Central memory CD8-positive, alpha-beta T cell (primary cell): ENCODE results near the gene IRAK1.
A peak's percentile ranks its signal among the peaks of the same experiment; 100 is the strongest.

Experiments used
- ATAC-seq: fragments of 150-1000 bp; cut with Tn5 transposase; replicated peaks from 2 replicates; pipeline ENCODE4 v1.10.0; 2022; ENCODE audit warnings: mild to moderate bottlenecking, moderate FRiP score, moderate number of reproducible peaks; ENCODE audit not compliant: poor library complexity, severe bottlenecking; ENCODE audit errors: extremely low read depth
- DNase-seq, 2 donors: peaks; one replicate each; pipeline ENCODE4 v3.0.0; 2021; ENCODE audit warnings: low spot score in 2 of 2
- H3K27ac Mint-ChIP-seq: one replicate; pipeline ENCODE4 v1.8.0; 2022; ENCODE audit warnings: low read depth, mild to moderate bottlenecking, moderate library complexity, mixed read lengths
- H3K27me3 Mint-ChIP-seq: one replicate; pipeline ENCODE4 v1.8.0; 2022; ENCODE audit warnings: mixed read lengths
- H3K36me3 Mint-ChIP-seq: one replicate; pipeline ENCODE4 v1.8.0; 2022; ENCODE audit warnings: mild to moderate bottlenecking, moderate library complexity, mixed read lengths; ENCODE audit not compliant: insufficient read depth
- H3K4me1 Mint-ChIP-seq: one replicate; pipeline ENCODE4 v1.8.0; 2022; ENCODE audit warnings: mixed read lengths
- H3K4me3 Mint-ChIP-seq: one replicate; pipeline ENCODE4 v1.8.0; 2022; ENCODE audit warnings: mild to moderate bottlenecking, moderate library complexity, mixed read lengths
- H3K9me3 Mint-ChIP-seq: one replicate; pipeline ENCODE4 v1.8.0; 2022; ENCODE audit warnings: mixed read lengths

The IRAK1 gene

GRCh38 chrX:154013614-154014360, 5.9 kb downstream of the IRAK1 start:
- H3K27me3 Mint-ChIP-seq: no peaks in the 10 kb centered on the region
- H3K4me1 Mint-ChIP-seq: peaks cover 8% of the 10 kb centered on the region
- H3K27ac Mint-ChIP-seq: no peak overlapping the region
- ATAC-seq (peak; percentile 65), DNase-seq (no peak)
- H3K9me3 Mint-ChIP-seq: no peaks in the 10 kb centered on the region
- H3K4me3 Mint-ChIP-seq: no peak overlapping the region
- peaks cover 31% of the 10 kb centered on the region for H3K36me3 Mint-ChIP-seq

- Mint-ChIP-seq H3K4me3 (no peak overlapping the region), H3K27ac (no peak overlapping the region), H3K4me1 (peaks cover 5% of the 10 kb centered on the region), H3K36me3 (peaks cover 27% of the 10 kb centered on the region), H3K9me3 (no peaks in the 10 kb centered on the region), H3K27me3 (no peaks in the 10 kb centered on the region)
- no peak for ATAC-seq
- no peak for DNase-seq
Measured at GRCh38 chrX:154013001-154013421, 6.7 kb downstream of the IRAK1 start.

DNA sequence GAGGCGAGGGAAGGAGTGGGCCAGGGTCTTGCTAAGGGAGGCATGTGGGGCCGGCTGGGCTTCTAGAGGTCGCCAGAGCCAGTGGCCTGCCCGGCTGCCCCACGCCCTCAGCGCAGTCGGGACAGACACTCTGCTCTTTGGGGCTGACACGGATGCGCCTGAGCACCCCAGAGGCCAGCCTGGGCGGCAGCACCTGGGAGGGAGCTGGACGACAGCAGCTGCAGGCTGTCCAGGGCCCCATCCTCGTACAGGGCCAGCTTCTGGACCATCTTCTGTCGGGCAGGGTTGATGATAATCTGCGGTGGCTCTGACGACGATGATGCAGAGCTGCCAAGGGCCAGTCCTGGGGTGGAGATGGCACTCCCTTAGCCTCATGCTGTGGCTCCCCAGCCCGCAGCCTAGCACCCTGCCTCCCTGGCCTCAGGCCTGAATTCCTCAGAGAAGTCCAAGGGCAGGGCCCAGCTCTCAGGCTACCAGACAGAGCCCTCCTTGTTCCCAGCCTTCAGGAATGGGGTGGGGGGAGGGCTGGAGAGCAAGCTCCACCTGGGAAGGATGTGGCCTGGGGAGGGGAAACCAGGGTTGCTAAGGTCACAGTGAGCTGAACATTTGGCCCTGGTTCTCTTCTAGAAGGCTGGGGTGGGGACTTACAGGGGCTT, 7.2 kb downstream of the IRAK1 start:
- peaks cover 11% of the 10 kb centered on the region for H3K4me1 Mint-ChIP-seq
- H3K9me3 Mint-ChIP-seq: no peaks in the 10 kb centered on the region
- no peak for ATAC-seq
- DNase-seq: no peak
- no peaks in the 10 kb centered on the region for H3K27me3 Mint-ChIP-seq
- no peak overlapping the region for H3K27ac Mint-ChIP-seq
- H3K36me3 Mint-ChIP-seq: peaks cover 30% of the 10 kb centered on the region
- no peak overlapping the region for H3K4me3 Mint-ChIP-seq

DNA sequence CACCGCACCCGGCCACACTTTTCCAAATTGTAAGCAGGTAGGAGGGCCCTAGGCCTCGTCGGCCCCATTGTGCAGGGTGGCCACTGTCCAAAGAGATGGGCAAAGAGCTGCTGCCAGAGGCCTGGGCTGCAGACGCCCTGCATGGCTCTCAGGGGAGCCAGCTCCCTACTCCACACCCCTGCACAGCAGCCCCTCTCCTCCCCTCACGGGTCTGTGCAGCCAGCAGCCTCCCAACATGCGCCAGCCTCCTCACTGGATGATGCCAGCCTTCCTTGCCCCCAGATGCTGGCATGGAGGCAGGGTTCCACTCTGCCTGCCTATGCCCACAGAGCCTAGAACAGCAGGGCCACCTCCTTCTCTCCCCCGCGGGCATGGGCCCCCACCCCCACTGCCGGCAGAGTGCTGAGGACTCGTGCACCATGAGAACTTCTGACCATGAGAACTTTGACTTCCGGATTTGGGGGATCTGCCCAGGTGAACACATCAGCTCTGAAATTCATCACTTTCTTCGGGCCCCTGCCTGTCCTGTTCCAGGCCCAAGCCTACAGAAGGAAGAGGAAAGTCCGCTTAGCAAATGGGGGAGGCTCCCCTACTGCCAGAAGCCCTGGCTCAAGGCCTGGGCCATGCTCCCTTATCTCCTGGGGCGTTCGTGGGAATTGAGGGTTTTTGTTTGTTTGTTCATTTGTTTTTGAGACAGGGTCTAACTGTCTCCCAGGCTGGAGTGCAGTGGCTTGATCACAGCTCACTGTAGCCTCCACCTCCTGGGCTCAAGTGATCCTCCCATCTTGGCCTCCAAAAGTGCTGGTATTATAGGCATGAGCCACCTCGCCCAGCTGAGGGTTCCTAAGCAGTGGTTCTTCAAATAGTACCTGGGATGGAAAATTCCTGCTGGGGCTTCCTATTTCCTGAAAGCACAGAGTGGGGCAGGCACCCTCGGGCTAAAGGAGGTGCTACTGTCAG, 8.0 kb downstream of the IRAK1 start:
- Mint-ChIP-seq H3K4me3 (no peak overlapping the region), H3K9me3 (no peaks in the 10 kb centered on the region), H3K27ac (peak overlapping the region; percentile 38), H3K4me1 (peaks cover 11% of the 10 kb centered on the region), H3K36me3 (peaks cover 27% of the 10 kb centered on the region), H3K27me3 (no peaks in the 10 kb centered on the region)
- ATAC-seq: no peak
- no peak for DNase-seq

GRCh38 chrX:154010330-154011087, 9.2 kb downstream of the IRAK1 start:
- Mint-ChIP-seq H3K9me3 (no peaks in the 10 kb centered on the region), H3K36me3 (peaks cover 21% of the 10 kb centered on the region), H3K27me3 (no peaks in the 10 kb centered on the region), H3K4me1 (peaks cover 6% of the 10 kb centered on the region), H3K27ac (no peak overlapping the region), H3K4me3 (no peak overlapping the region)
- ATAC-seq: no peak
- DNase-seq: no peak

- H3K27ac Mint-ChIP-seq: peak overlapping the region; percentile 84
- DNase-seq: no peak
- no peaks in the 10 kb centered on the region for H3K9me3 Mint-ChIP-seq
- ATAC-seq: no peak
- H3K27me3 Mint-ChIP-seq: no peaks in the 10 kb centered on the region
- no peak overlapping the region for H3K4me3 Mint-ChIP-seq
- peaks cover 12% of the 10 kb centered on the region for H3K36me3 Mint-ChIP-seq
- H3K4me1 Mint-ChIP-seq: peaks cover 10% of the 10 kb centered on the region
Measured at GRCh38 chrX:154008521-154008920, 11.2 kb downstream of the IRAK1 start.

- Mint-ChIP-seq H3K27me3 (no peaks in the 10 kb centered on the region), H3K4me1 (peaks cover 24% of the 10 kb centered on the region), H3K4me3 (no peak overlapping the region), H3K27ac (no peak overlapping the region), H3K36me3 (peaks cover 11% of the 10 kb centered on the region), H3K9me3 (no peaks in the 10 kb centered on the region)
- ATAC-seq (no peak), DNase-seq (no peak)
Measured at GRCh38 chrX:154006947-154007346, 12.8 kb downstream of the IRAK1 start.

DNA sequence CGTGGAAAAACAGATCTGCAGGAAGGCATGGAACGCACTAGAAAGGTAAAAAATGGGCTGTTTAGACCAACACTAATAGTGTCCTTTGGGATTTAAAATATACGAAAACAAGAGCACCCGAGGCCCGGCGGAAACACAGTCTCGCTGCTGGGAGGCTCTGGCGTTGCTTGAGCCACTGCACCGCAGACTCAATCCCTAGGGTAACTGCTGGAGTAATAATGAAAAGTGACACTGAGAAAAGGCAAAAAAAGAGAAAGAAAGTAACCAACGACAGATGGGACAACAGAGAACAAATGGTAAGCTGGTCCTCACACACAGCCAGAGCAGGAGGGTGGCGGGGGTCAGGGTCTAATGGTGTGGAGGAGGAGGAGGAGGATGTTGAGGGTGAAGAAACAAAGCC, 15.4 kb downstream of the IRAK1 start:
- DNase-seq: no peak
- Mint-ChIP-seq H3K4me1 (peaks cover 28% of the 10 kb centered on the region), H3K27me3 (no peaks in the 10 kb centered on the region), H3K4me3 (no peak overlapping the region), H3K36me3 (peaks cover 8% of the 10 kb centered on the region), H3K9me3 (no peaks in the 10 kb centered on the region), H3K27ac (no peak overlapping the region)
- ATAC-seq: no peak

DNA sequence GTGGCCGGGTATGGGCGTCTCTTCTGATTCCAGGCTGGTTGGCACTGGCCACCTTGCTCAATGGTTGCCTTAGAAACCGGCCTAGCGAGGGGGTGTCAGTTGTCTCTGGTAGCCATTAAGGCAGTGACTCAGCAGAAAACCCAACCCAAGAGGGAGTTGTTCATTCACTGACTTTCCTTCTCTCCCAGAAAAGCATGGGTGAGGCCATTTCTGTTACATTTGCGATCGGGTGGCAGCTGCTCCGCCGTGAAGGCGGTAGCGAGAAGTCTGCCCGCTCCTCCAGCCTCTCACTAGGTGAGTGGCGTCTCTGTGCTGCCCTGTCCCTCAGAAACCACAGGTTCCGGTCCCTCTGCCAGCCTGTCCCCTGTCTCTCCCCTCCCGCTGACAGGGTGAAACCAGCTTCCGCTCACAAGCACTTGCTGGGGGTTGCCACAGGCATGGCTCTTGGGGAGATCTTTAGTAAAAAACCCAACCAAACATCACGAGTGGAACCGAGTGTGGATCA, 17.4 kb downstream of the IRAK1 start:
- DNase-seq (peak in 1 of 2 donors; percentile 38), ATAC-seq (peak; percentile 89)
- H3K9me3 Mint-ChIP-seq: no peaks in the 10 kb centered on the region
- H3K27ac Mint-ChIP-seq: peak overlapping the region; percentile 78
- H3K36me3 Mint-ChIP-seq: peaks cover 1% of the 10 kb centered on the region
- H3K4me3 Mint-ChIP-seq: peak overlapping the region; percentile 74
- peaks cover 22% of the 10 kb centered on the region for H3K4me1 Mint-ChIP-seq
- H3K27me3 Mint-ChIP-seq: no peaks in the 10 kb centered on the region

- Mint-ChIP-seq H3K4me1 (peaks cover 22% of the 10 kb centered on the region), H3K36me3 (peaks cover 1% of the 10 kb centered on the region), H3K27me3 (no peaks in the 10 kb centered on the region), H3K27ac (no peak overlapping the region), H3K9me3 (no peaks in the 10 kb centered on the region), H3K4me3 (no peak overlapping the region)
- ATAC-seq: no peak
- no peak for DNase-seq
Measured at GRCh38 chrX:154000051-154000450, 19.7 kb downstream of the IRAK1 start.

DNA sequence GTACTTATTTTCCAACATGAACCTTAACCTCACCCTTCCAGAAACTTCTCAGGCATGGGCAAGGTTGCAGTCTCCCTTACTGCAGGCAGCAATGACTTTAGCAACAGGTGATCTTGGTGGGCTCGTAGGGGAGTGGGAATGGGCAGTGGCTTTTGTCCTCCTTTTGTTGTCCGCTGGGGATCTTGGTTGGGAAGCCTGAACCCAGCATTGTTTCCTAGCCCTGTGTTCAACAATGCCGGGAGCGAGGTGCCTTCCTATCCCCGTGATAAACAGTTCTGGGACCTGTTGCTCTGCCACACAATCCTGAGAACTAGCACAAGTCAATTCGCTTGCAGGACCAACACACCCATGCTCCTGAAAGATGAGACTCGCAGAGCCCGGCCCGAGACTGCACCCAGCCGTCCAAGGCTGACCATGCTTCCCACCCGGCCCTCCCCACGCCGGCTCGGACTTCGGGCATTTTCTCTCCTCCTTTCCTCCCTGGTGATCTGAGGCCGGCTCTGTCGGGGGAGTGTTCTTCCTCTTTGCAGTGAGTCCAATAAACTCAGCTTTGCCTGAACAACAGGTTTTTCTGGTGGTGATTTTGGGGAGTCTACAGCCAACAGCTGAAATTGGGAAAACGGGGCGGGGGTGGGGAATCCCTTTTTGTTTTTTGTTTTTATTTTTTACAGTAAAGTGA, 20.2 kb downstream of the IRAK1 start:
- peaks cover 22% of the 10 kb centered on the region for H3K4me1 Mint-ChIP-seq
- no peaks in the 10 kb centered on the region for H3K9me3 Mint-ChIP-seq
- H3K4me3 Mint-ChIP-seq: no peak overlapping the region
- ATAC-seq (no peak), DNase-seq (no peak)
- H3K27me3 Mint-ChIP-seq: no peaks in the 10 kb centered on the region
- H3K27ac Mint-ChIP-seq: no peak overlapping the region
- peaks cover 1% of the 10 kb centered on the region for H3K36me3 Mint-ChIP-seq
